Parathyroid adenoma (tissue), 2 donors: ENCODE measurements around the gene CCNL2.

Experiments used
- H2AFZ ChIP-seq: fragments of 300-600 bp; sonication (generic); one replicate; pipeline ENCODE4 v1.7.0; 2017; ENCODE audit warnings: antibody characterized with exemption, mild to moderate bottlenecking
- H3K27ac ChIP-seq: fragments of 300-600 bp; sonication (generic); one replicate; pipeline ENCODE4 v1.7.0; 2017
- H3K27me3 ChIP-seq: fragments of 300-600 bp; sonication (generic); one replicate; pipeline ENCODE4 v1.7.0; 2017; ENCODE audit warnings: low read length; ENCODE audit not compliant: control insufficient read depth, insufficient read depth
- H3K36me3 ChIP-seq: fragments of 300-600 bp; sonication (generic); one replicate; pipeline ENCODE4 v1.7.0; 2017; ENCODE audit warnings: low read length; ENCODE audit not compliant: control insufficient read depth, insufficient read depth
- H3K4me1 ChIP-seq: fragments of 300-600 bp; sonication (generic); one replicate; pipeline ENCODE4 v1.7.0; 2017; ENCODE audit warnings: control low read depth
- H3K4me2 ChIP-seq: fragments of 300-600 bp; sonication (generic); one replicate; pipeline ENCODE4 v1.7.0; 2017; ENCODE audit warnings: low read length
- H3K4me3 ChIP-seq: fragments of 300-600 bp; sonication (generic); one replicate; pipeline ENCODE4 v1.7.0; 2017; ENCODE audit warnings: low read depth, low read length
- H3K79me2 ChIP-seq: fragments of 300-600 bp; sonication (generic); one replicate; pipeline ENCODE4 v1.7.0; 2017; ENCODE audit warnings: control low read depth
- H3K9ac ChIP-seq: fragments of 300-600 bp; sonication (generic); one replicate; pipeline ENCODE4 v1.7.0; 2017; ENCODE audit warnings: mild to moderate bottlenecking
- H3K9me3 ChIP-seq: fragments of 300-600 bp; sonication (generic); one replicate; pipeline ENCODE4 v1.7.0; 2017; ENCODE audit warnings: low read length; ENCODE audit not compliant: control insufficient read depth
- TF ChIP-seq, protein P1 (sequence below): fragments of 300-600 bp; sonication (generic); IDR thresholded peaks from one replicate; pipeline ENCODE4 v1.7.0; 2017; ENCODE audit warnings: antibody characterized with exemption, mild to moderate bottlenecking
- donor health status: primary hyperparathyroidism.

The CCNL2 gene

DNA sequence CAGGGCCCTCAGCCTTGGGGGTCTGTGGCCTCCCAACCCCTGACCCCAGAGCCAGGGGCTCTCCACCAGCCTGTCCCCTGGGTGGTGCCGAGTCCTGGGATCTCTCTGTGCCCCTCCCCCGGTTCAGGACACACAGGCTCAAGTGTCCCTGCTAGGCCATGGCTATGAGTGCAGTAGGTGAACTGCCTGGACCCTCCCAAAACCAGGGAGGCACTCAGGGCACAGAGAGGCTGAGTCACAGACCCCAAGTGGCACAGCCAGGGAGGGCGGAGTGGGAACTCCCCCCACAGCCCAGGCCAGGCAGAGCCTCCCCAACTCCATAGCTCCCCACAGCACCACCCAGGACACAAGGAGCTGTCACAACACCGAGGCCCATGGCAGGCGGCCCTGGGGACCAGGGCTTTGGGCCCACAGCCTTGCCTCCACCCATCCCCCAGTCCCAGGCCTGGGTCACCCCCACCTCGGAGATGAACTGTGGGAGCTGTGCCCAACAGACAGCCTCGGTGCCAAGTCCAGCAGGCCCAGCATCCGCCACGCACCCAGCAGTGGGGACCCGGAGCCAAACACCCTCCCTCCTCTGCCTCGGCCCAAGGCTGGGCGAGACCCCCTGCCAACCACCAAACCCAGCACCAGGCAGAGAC is 53.2 kb downstream of the CCNL2 start:
- TF ChIP-seq, protein P1, sequence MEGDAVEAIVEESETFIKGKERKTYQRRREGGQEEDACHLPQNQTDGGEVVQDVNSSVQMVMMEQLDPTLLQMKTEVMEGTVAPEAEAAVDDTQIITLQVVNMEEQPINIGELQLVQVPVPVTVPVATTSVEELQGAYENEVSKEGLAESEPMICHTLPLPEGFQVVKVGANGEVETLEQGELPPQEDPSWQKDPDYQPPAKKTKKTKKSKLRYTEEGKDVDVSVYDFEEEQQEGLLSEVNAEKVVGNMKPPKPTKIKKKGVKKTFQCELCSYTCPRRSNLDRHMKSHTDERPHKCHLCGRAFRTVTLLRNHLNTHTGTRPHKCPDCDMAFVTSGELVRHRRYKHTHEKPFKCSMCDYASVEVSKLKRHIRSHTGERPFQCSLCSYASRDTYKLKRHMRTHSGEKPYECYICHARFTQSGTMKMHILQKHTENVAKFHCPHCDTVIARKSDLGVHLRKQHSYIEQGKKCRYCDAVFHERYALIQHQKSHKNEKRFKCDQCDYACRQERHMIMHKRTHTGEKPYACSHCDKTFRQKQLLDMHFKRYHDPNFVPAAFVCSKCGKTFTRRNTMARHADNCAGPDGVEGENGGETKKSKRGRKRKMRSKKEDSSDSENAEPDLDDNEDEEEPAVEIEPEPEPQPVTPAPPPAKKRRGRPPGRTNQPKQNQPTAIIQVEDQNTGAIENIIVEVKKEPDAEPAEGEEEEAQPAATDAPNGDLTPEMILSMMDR = no peak
- no peak overlapping the region for H2AFZ ChIP-seq
- no peaks in the 10 kb centered on the region for H3K36me3 ChIP-seq
- H3K27me3 ChIP-seq = no peaks in the 10 kb centered on the region
- H3K4me3 ChIP-seq = no peak overlapping the region
- H3K79me2 ChIP-seq = peaks cover 22% of the 10 kb centered on the region
- H3K4me1 ChIP-seq = no peaks in the 10 kb centered on the region
- peak overlapping the region; percentile 35 for H3K4me2 ChIP-seq
- no peak overlapping the region for H3K27ac ChIP-seq
- no peaks in the 10 kb centered on the region for H3K9me3 ChIP-seq
- no peak overlapping the region for H3K9ac ChIP-seq

GRCh38 chr1:1345384-1345783 is 53.8 kb downstream of the CCNL2 start:
- Histone ChIP-seq H3K9me3 (no peaks in the 10 kb centered on the region), H3K4me3 (no peak overlapping the region), H3K4me2 (no peak overlapping the region), H3K79me2 (peaks cover 22% of the 10 kb centered on the region), H3K36me3 (no peaks in the 10 kb centered on the region), H3K4me1 (no peaks in the 10 kb centered on the region), H3K27me3 (no peaks in the 10 kb centered on the region), H2AFZ (no peak overlapping the region), H3K27ac (no peak overlapping the region), H3K9ac (no peak overlapping the region)
- TF ChIP-seq, protein P1 = no peak

GRCh38 chr1:1344655-1345361 is 54.3 kb downstream of the CCNL2 start:
- Histone ChIP-seq H3K79me2 (peaks cover 22% of the 10 kb centered on the region), H3K4me2 (no peak overlapping the region), H3K9me3 (no peaks in the 10 kb centered on the region), H3K36me3 (no peaks in the 10 kb centered on the region), H3K4me1 (no peaks in the 10 kb centered on the region), H3K4me3 (no peak overlapping the region), H2AFZ (no peak overlapping the region), H3K27me3 (no peaks in the 10 kb centered on the region), H3K27ac (no peak overlapping the region), H3K9ac (no peak overlapping the region)
- TF ChIP-seq, protein P1 = peak; percentile 31

DNA sequence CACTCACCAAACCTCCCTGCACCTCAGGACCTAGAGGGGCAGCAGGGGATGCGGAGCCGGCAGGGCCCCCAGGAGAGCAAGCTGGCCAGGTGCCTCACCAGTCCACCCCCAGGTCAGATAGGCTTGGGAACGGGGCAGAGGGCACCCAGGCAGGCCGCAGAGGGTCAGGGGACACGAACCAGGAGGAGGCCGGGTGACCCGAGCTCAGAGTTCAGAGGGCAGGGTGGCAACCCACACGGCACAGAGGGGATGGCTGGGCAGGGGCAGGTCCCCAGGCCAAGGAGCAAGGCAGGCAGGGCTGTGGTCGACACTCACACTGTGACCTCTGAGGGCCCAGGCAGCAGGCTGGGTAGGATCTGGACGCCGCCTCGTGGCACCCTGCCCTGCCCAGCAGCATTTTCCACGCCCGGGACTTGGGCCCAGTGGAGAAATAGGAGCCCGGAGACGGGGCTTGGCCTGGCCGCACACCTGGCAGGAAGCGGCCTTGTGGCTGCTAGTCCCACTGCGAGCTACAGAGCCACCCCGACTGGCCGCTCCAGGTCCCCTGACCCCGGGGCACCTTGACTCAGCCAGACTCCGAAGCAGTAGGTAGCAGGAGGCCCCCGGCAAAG is 55.2 kb downstream of the CCNL2 start:
- H3K79me2 ChIP-seq = peaks cover 22% of the 10 kb centered on the region
- H3K9ac ChIP-seq = no peak overlapping the region
- H3K4me2 ChIP-seq = no peak overlapping the region
- no peak overlapping the region for H2AFZ ChIP-seq
- no peaks in the 10 kb centered on the region for H3K9me3 ChIP-seq
- no peak overlapping the region for H3K4me3 ChIP-seq
- no peaks in the 10 kb centered on the region for H3K27me3 ChIP-seq
- TF ChIP-seq, protein P1 = no peak
- H3K27ac ChIP-seq = no peak overlapping the region
- no peaks in the 10 kb centered on the region for H3K4me1 ChIP-seq
- H3K36me3 ChIP-seq = no peaks in the 10 kb centered on the region
